WTC11 (cell line): ENCODE data around the gene HPSE2. TPM values are rescaled to one million over a fixed set of nuclear protein-coding genes. Genes with fewer than 3 reads are reported as not detected.

Source experiments
- ATAC-seq: fragments of 200-7000 bp; cut with Tn5 transposase; 2 replicates; pipeline ENCODE4 v1.10.0; 2021; ENCODE audit warnings: mild to moderate bottlenecking, moderate library complexity
- CTCF ChIA-PET: fragments of 300-600 bp; sonication (Branson Sonifier 250); formaldehyde crosslinking; loops from one replicate; lab custom pipeline; 2021; ENCODE audit warnings: antibody characterized with exemption; lab: Charles Lee
- POLR2A ChIA-PET: fragments of 350-600 bp; sonication (Branson Sonifier 250); formaldehyde crosslinking; loops from one replicate; lab custom pipeline; 2021; ENCODE audit warnings: antibody characterized with exemption; lab: Charles Lee
- DNase-seq: peaks from one replicate; pipeline ENCODE4 v3.0.0; 2021; ENCODE audit warnings: low spot score
- H3K27ac Mint-ChIP-seq: 2 replicates; pipeline ENCODE4 v1.8.0; 2021; ENCODE audit warnings: mixed read lengths
- H3K27me3 Mint-ChIP-seq: 2 replicates; pipeline ENCODE4 v1.8.0; 2021; ENCODE audit warnings: low read depth, mild to moderate bottlenecking, moderate library complexity, mixed read lengths
- H3K36me3 Mint-ChIP-seq: 2 replicates; pipeline ENCODE4 v1.8.0; 2021; ENCODE audit warnings: mixed read lengths
- H3K4me1 Mint-ChIP-seq: 2 replicates; pipeline ENCODE4 v1.8.0; 2022; ENCODE audit warnings: mixed read lengths
- H3K4me3 Mint-ChIP-seq: 2 replicates; pipeline ENCODE4 v1.8.0; 2021; ENCODE audit warnings: mild to moderate bottlenecking, moderate library complexity, mixed read lengths
- H3K9me3 Mint-ChIP-seq: 2 replicates; pipeline ENCODE4 v1.8.0; 2021; ENCODE audit warnings: mixed read lengths
- ATF1 ChIP-seq: sonication (generic); formaldehyde crosslinking; IDR thresholded peaks from 2 replicates; pipeline ENCODE4 v1.8.1; 2023; ENCODE audit warnings: mild to moderate bottlenecking, moderate library complexity, missing genetic modification reagents
- CREB1 ChIP-seq: sonication (generic); formaldehyde crosslinking; IDR thresholded peaks from 2 replicates; pipeline ENCODE4 v1.8.0; 2023; ENCODE audit warnings: mild to moderate bottlenecking, missing genetic modification reagents
- ESRRA ChIP-seq: sonication (generic); formaldehyde crosslinking; IDR thresholded peaks from 2 replicates; pipeline ENCODE4 v1.8.1; 2022; ENCODE audit warnings: mild to moderate bottlenecking, missing genetic modification reagents, borderline replicate concordance
- FOXJ3 ChIP-seq: sonication (generic); formaldehyde crosslinking; IDR thresholded peaks from 2 replicates; pipeline ENCODE4 v1.9.0; 2021; ENCODE audit warnings: missing genetic modification reagents, mild to moderate bottlenecking, borderline replicate concordance
- FOXK1 ChIP-seq: sonication (generic); formaldehyde crosslinking; IDR thresholded peaks from 2 replicates; pipeline ENCODE4 v1.8.0; 2022; ENCODE audit warnings: mild to moderate bottlenecking, moderate library complexity, missing genetic modification reagents
- HMGA2 ChIP-seq: fragments of 250-450 bp; sonication (Bioruptor Pico); IDR thresholded peaks from 2 replicates; pipeline ENCODE4 v1.4.0; 2021; ENCODE audit warnings: mild to moderate bottlenecking, moderate library complexity
- IRF2 ChIP-seq: sonication (generic); formaldehyde crosslinking; IDR thresholded peaks from 2 replicates; pipeline ENCODE4 v1.8.0; 2022; ENCODE audit warnings: low read depth, missing genetic modification reagents, borderline replicate concordance
- MXD4 ChIP-seq: fragments of 250-450 bp; sonication (Bioruptor Pico); IDR thresholded peaks from 2 replicates; pipeline ENCODE4 v1.8.0; 2021; ENCODE audit warnings: mild to moderate bottlenecking, moderate library complexity, borderline replicate concordance
- NR1H2 ChIP-seq: sonication (generic); formaldehyde crosslinking; IDR thresholded peaks from 2 replicates; pipeline ENCODE4 v1.9.0; 2021; ENCODE audit warnings: mild to moderate bottlenecking, moderate library complexity, missing genetic modification reagents
- NR2C2 ChIP-seq: sonication (generic); formaldehyde crosslinking; IDR thresholded peaks from 2 replicates; pipeline ENCODE4 v1.8.0; 2022; ENCODE audit warnings: mild to moderate bottlenecking, missing genetic modification reagents
- RORB ChIP-seq: fragments of 250-450 bp; sonication (Bioruptor Pico); IDR thresholded peaks from 2 replicates; pipeline ENCODE4 v1.9.0; 2021; ENCODE audit warnings: mild to moderate bottlenecking
- SOX15 ChIP-seq: fragments of 250-450 bp; sonication (Bioruptor Pico); IDR thresholded peaks from 2 replicates; pipeline ENCODE4 v1.9.0; 2021; ENCODE audit warnings: mild to moderate bottlenecking
- TEAD4 ChIP-seq: sonication (generic); formaldehyde crosslinking; IDR thresholded peaks from 2 replicates; pipeline ENCODE4 v1.8.0; 2022; ENCODE audit warnings: mild to moderate bottlenecking, missing genetic modification reagents
- TP53 ChIP-seq: sonication (generic); formaldehyde crosslinking; IDR thresholded peaks from 2 replicates; pipeline ENCODE4 v1.8.1; 2023; ENCODE audit warnings: mild to moderate bottlenecking, missing genetic modification reagents
- total RNA-seq: library from RNA; stranded (reverse); gene quantifications from 3 replicates; pipeline ENCODE4 v1.2.3, GENCODE V29; 2021
- TF ChIP-seq, protein P1 (sequence below): sonication (generic); formaldehyde crosslinking; IDR thresholded peaks from 2 replicates; pipeline ENCODE4 v1.8.0; 2023; ENCODE audit warnings: missing genetic modification reagents
- TF ChIP-seq, protein P2 (sequence below): sonication (generic); formaldehyde crosslinking; IDR thresholded peaks from 2 replicates; pipeline ENCODE4 v1.8.1; 2023; ENCODE audit warnings: mild to moderate bottlenecking, moderate library complexity, missing genetic modification reagents
- TF ChIP-seq, protein P3 (sequence below): sonication (generic); formaldehyde crosslinking; IDR thresholded peaks from 2 replicates; pipeline ENCODE4 v1.8.1; 2022; ENCODE audit warnings: mild to moderate bottlenecking, moderate library complexity, missing genetic modification reagents
- TF ChIP-seq, protein P4 (sequence below): fragments of 200-600 bp; IDR thresholded peaks from 2 replicates; pipeline ENCODE4 v1.8.0; 2022; ENCODE audit warnings: antibody characterized with exemption
- TF ChIP-seq, protein P5 (sequence below): fragments of 250-450 bp; sonication (Bioruptor Pico); IDR thresholded peaks from 2 replicates; pipeline ENCODE4 v1.8.0; 2021; ENCODE audit warnings: mild to moderate bottlenecking
- TF ChIP-seq, protein P6 (sequence below): sonication (generic); formaldehyde crosslinking; IDR thresholded peaks from 2 replicates; pipeline ENCODE4 v1.8.1; 2022; ENCODE audit warnings: low read depth, mild to moderate bottlenecking, moderate library complexity, missing genetic modification reagents, borderline replicate concordance
- TF ChIP-seq, protein P7 (sequence below): sonication (generic); formaldehyde crosslinking; IDR thresholded peaks from 2 replicates; pipeline ENCODE4 v1.8.0; 2022; ENCODE audit warnings: mild to moderate bottlenecking, missing genetic modification reagents

HPSE2 gene
- total RNA-seq, 1 experiment from 2014 or later: 0.66 TPM

DNA sequence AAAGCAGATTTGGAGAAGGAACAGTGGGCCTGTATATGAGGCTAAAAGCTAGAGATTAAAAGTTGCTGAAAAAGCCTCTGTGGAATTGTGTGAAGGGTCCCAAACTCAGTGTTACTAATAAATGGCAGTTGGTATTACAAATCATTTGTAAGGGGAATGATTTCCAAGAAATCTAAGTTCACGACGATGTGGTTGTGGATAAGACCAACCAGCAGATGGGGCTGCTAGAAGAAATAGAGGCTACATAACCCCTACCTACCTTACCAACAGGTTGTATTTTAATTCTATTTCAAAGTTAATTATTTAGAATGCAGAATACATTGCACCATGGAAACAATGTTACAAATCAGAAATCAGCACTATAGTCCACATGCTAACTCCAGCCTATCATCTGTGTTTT, 377.1 kb downstream of the HPSE2 start:
- POLR2A ChIA-PET: no interaction called here
- TF ChIP-seq IRF2 (CRISPR knock-in tag): no peak
- TF ChIP-seq, protein P1, sequence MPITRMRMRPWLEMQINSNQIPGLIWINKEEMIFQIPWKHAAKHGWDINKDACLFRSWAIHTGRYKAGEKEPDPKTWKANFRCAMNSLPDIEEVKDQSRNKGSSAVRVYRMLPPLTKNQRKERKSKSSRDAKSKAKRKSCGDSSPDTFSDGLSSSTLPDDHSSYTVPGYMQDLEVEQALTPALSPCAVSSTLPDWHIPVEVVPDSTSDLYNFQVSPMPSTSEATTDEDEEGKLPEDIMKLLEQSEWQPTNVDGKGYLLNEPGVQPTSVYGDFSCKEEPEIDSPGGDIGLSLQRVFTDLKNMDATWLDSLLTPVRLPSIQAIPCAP (CRISPR knock-in tag): no peak
- TF ChIP-seq, protein P2, sequence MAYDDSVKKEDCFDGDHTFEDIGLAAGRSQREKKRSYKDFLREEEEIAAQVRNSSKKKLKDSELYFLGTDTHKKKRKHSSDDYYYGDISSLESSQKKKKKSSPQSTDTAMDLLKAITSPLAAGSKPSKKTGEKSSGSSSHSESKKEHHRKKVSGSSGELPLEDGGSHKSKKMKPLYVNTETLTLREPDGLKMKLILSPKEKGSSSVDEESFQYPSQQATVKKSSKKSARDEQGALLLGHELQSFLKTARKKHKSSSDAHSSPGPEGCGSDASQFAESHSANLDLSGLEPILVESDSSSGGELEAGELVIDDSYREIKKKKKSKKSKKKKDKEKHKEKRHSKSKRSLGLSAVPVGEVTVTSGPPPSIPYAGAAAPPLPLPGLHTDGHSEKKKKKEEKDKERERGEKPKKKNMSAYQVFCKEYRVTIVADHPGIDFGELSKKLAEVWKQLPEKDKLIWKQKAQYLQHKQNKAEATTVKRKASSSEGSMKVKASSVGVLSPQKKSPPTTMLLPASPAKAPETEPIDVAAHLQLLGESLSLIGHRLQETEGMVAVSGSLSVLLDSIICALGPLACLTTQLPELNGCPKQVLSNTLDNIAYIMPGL (CRISPR knock-in tag): no peak
- no peak for TF ChIP-seq FOXK1 (CRISPR knock-in tag)
- TF ChIP-seq NR2C2 (CRISPR knock-in tag): no peak
- TF ChIP-seq CREB1: no peak
- TF ChIP-seq, protein P3, sequence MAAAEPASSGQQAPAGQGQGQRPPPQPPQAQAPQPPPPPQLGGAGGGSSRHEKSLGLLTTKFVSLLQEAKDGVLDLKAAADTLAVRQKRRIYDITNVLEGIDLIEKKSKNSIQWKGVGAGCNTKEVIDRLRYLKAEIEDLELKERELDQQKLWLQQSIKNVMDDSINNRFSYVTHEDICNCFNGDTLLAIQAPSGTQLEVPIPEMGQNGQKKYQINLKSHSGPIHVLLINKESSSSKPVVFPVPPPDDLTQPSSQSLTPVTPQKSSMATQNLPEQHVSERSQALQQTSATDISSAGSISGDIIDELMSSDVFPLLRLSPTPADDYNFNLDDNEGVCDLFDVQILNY (CRISPR knock-in tag): no peak
- peaks cover 6% of the 10 kb centered on the region; the same call in 1 of the 2 replicates for H3K4me1 Mint-ChIP-seq
- CTCF ChIA-PET: interaction anchor here (2.1 kb wide), 1 partner anchor 392 kb away, joined by 8 read pairs; no protein-coding TSS in a partner anchor
- no peaks in the 10 kb centered on the region for H3K36me3 Mint-ChIP-seq
- ATAC-seq (peak; percentile 48), DNase-seq (peak; percentile 13)
- no peaks in the 10 kb centered on the region for H3K9me3 Mint-ChIP-seq
- no peaks in the 10 kb centered on the region for H3K27me3 Mint-ChIP-seq
- no peak overlapping the region for H3K4me3 Mint-ChIP-seq
- H3K27ac Mint-ChIP-seq: no peak overlapping the region

DNA sequence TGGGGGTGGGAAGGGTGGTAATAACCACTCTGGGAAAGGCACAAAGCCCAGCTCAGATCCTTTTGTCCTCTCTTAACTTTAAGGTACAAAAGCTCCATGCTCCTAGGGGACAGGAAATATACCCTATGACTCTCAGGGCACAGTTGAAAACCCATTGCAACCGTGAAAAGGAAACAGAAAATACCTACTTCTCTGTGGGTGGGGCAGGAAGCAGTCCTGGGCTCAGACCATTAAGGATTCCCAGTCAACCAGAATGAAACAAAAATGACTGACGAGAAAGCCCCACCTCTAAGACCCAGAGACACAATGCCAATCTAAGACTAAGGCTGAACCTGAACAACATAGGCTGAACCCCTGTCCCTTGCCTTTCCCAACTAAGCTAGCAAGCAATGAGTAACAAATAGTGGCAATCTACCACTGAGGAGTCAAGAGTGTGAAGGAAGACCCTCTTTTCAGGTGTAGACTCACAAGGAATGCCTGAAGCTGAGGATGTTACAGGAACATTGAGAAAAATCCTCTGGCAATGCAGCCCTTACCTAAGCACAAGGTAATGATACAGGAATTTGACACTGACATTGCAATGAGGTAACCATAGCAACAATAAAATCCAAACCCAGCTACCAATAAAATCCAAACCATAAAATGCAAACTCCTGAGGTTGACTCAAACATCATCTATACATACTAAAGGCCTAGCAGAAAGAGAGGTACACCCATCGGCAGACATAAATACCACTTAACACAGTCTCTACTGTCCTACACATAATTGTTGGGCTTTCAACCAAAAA, 380.1 kb downstream of the HPSE2 start:
- no peaks in the 10 kb centered on the region for H3K36me3 Mint-ChIP-seq
- H3K9me3 Mint-ChIP-seq: no peaks in the 10 kb centered on the region
- ChIA-PET CTCF (interaction anchor here (1.2 to 1.6 kb wide), 3 partner anchors 8 to 425 kb away, joined by 3 to 6 read pairs (median 3); no protein-coding TSS in a partner anchor), POLR2A (no interaction called here)
- H3K27me3 Mint-ChIP-seq: no peaks in the 10 kb centered on the region
- no peak overlapping the region for H3K27ac Mint-ChIP-seq
- H3K4me3 Mint-ChIP-seq: no peak overlapping the region
- TF ChIP-seq ATF1 (CRISPR knock-in tag) (no peak), TEAD4 (CRISPR knock-in tag) (no peak), MXD4 (CRISPR knock-in tag) (no peak), RORB (no peak), FOXJ3 (CRISPR knock-in tag) (no peak), NR1H2 (no peak), SOX15 (CRISPR knock-in tag) (no peak), TP53 (CRISPR knock-in tag) (no peak), ESRRA (CRISPR knock-in tag) (no peak), HMGA2 (CRISPR knock-in tag) (no peak)
- TF ChIP-seq, protein P4, sequence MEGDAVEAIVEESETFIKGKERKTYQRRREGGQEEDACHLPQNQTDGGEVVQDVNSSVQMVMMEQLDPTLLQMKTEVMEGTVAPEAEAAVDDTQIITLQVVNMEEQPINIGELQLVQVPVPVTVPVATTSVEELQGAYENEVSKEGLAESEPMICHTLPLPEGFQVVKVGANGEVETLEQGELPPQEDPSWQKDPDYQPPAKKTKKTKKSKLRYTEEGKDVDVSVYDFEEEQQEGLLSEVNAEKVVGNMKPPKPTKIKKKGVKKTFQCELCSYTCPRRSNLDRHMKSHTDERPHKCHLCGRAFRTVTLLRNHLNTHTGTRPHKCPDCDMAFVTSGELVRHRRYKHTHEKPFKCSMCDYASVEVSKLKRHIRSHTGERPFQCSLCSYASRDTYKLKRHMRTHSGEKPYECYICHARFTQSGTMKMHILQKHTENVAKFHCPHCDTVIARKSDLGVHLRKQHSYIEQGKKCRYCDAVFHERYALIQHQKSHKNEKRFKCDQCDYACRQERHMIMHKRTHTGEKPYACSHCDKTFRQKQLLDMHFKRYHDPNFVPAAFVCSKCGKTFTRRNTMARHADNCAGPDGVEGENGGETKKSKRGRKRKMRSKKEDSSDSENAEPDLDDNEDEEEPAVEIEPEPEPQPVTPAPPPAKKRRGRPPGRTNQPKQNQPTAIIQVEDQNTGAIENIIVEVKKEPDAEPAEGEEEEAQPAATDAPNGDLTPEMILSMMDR: no peak
- TF ChIP-seq, protein P5, sequence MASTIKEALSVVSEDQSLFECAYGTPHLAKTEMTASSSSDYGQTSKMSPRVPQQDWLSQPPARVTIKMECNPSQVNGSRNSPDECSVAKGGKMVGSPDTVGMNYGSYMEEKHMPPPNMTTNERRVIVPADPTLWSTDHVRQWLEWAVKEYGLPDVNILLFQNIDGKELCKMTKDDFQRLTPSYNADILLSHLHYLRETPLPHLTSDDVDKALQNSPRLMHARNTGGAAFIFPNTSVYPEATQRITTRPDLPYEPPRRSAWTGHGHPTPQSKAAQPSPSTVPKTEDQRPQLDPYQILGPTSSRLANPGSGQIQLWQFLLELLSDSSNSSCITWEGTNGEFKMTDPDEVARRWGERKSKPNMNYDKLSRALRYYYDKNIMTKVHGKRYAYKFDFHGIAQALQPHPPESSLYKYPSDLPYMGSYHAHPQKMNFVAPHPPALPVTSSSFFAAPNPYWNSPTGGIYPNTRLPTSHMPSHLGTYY (CRISPR knock-in tag): no peak
- TF ChIP-seq, protein P6, sequence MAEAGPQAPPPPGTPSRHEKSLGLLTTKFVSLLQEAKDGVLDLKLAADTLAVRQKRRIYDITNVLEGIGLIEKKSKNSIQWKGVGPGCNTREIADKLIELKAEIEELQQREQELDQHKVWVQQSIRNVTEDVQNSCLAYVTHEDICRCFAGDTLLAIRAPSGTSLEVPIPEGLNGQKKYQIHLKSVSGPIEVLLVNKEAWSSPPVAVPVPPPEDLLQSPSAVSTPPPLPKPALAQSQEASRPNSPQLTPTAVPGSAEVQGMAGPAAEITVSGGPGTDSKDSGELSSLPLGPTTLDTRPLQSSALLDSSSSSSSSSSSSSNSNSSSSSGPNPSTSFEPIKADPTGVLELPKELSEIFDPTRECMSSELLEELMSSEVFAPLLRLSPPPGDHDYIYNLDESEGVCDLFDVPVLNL (CRISPR knock-in tag): no peak
- TF ChIP-seq, protein P7, sequence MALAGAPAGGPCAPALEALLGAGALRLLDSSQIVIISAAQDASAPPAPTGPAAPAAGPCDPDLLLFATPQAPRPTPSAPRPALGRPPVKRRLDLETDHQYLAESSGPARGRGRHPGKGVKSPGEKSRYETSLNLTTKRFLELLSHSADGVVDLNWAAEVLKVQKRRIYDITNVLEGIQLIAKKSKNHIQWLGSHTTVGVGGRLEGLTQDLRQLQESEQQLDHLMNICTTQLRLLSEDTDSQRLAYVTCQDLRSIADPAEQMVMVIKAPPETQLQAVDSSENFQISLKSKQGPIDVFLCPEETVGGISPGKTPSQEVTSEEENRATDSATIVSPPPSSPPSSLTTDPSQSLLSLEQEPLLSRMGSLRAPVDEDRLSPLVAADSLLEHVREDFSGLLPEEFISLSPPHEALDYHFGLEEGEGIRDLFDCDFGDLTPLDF (CRISPR knock-in tag): no peak
- peak; percentile 51 for ATAC-seq
- no peak for DNase-seq
- peaks cover 6% of the 10 kb centered on the region; the same call in 1 of the 2 replicates for H3K4me1 Mint-ChIP-seq
